Endothelial cell of umbilical vein (primary cell): ENCODE results near the gene SLC15A5. TPM values are rescaled to one million over a fixed set of nuclear protein-coding genes. Genes with fewer than 3 reads are reported as not detected.

Experiments
- BruUV-seq: library from RNA; stranded (reverse); fragments of 400-500 nt; replicated peaks from 2 replicates; lab custom pipeline; 2021; lab: Mats Ljungman, UMichigan
- CTCF ChIA-PET: fragments of 300-600, 350-600 bp; sonication (Branson Sonifier 250); formaldehyde crosslinking; loops from one replicate; lab custom pipeline; 2021; ENCODE audit warnings: antibody characterized with exemption, inconsistent platforms; lab: Charles Lee
- POLR2A ChIA-PET: fragments of 300-600, 350-600 bp; sonication (Branson Sonifier 250); formaldehyde crosslinking; loops from one replicate; lab custom pipeline; 2021; ENCODE audit warnings: antibody characterized with exemption, inconsistent platforms; lab: Charles Lee
- DNase-seq: peaks from one replicate; pipeline ENCODE4 v3.0.0-alpha.2; 2011; ENCODE audit warnings: low read depth, low spot score
- FAIRE-seq: peaks from 2 replicates; lab custom pipeline; 2011; peaks lifted over from hg19 to GRCh38; lab: Jason Lieb, UNC
- H2AFZ ChIP-seq: 2 replicates; pipeline ENCODE4 v1.6.0; 2012; ENCODE audit warnings: low read depth, low read length, control low read depth, inconsistent platforms
- H3K27ac ChIP-seq: 2 replicates; pipeline ENCODE4 v1.5.1; 2011; ENCODE audit warnings: low read depth, mild to moderate bottlenecking, control low read depth, low read length, moderate library complexity; ENCODE audit not compliant: insufficient read depth
- H3K27me3 ChIP-seq, 2 experiments: 2 replicates each; pipeline versions ENCODE4 v1.6.0 to v1.6.1; 2011; ENCODE audit warnings: low read length in 2 of 2, mixed read lengths in 1 of 2; ENCODE audit not compliant: control insufficient read depth in 2 of 2, insufficient read depth in 2 of 2
- H3K36me3 ChIP-seq, 2 experiments: 2 replicates in 1 of 2; 3 replicates in 1 of 2; pipeline ENCODE4 v1.5.1; 2011; ENCODE audit warnings: low read length in 2 of 2, mild to moderate bottlenecking in 1 of 2, moderate library complexity in 1 of 2; ENCODE audit not compliant: control insufficient read depth in 2 of 2, insufficient read depth in 2 of 2; ENCODE audit errors: extremely low read depth in 1 of 2
- H3K4me1 ChIP-seq: 3 replicates; pipeline ENCODE4 v1.5.1; 2011; ENCODE audit warnings: mild to moderate bottlenecking, low read length; ENCODE audit not compliant: control insufficient read depth, insufficient read depth; ENCODE audit errors: extremely low read depth
- H3K4me2 ChIP-seq: 2 replicates; pipeline ENCODE4 v1.6.1; 2011; ENCODE audit warnings: low read length, control low read depth, mixed read lengths; ENCODE audit not compliant: insufficient read depth
- H3K4me3 ChIP-seq, 3 experiments: fragments of 200-600 bp in 1 of 3; sonication (generic), shearing (Covaris generic) in 1 of 3; replicated peaks in 1 of 3; 2 replicates each; pipeline ENCODE4 v1.5.1; 2011 to 2016; ENCODE audit warnings: control low read depth in 3 of 3, low read length in 3 of 3, mild to moderate bottlenecking in 2 of 3, inconsistent platforms in 1 of 3, low read depth in 1 of 3, moderate library complexity in 1 of 3; ENCODE audit not compliant: insufficient read depth in 1 of 3
- H3K79me2 ChIP-seq: 2 replicates; pipeline ENCODE4 v1.6.0; 2012; ENCODE audit warnings: low read length, inconsistent platforms; ENCODE audit not compliant: control insufficient read depth, insufficient read depth
- H3K9ac ChIP-seq: replicated peaks from 2 replicates; pipeline ENCODE3; 2011; ENCODE audit warnings: low read length, control low read depth; ENCODE audit not compliant: insufficient read depth; ENCODE audit errors: extremely low read depth
- H3K9me1 ChIP-seq: replicated peaks from 3 replicates; pipeline ENCODE4 v1.6.0; 2011; ENCODE audit warnings: mild to moderate bottlenecking, low read length; ENCODE audit not compliant: control insufficient read depth, insufficient read depth; ENCODE audit errors: extremely low read depth
- H3K9me3 ChIP-seq: replicated peaks from 2 replicates; pipeline ENCODE4 v1.5.1; 2012; ENCODE audit warnings: low read length, inconsistent platforms; ENCODE audit not compliant: control insufficient read depth, insufficient read depth
- H4K20me1 ChIP-seq: replicated peaks from 2 replicates; pipeline ENCODE3; 2011; ENCODE audit warnings: mild to moderate bottlenecking, low read length; ENCODE audit not compliant: control insufficient read depth, insufficient read depth; ENCODE audit errors: extremely low read depth
- CTCF ChIP-seq, 2 donors: IDR thresholded peaks; 1 replicate in 1 of 2; 2 replicates in 1 of 2; pipeline ENCODE4 v1.5.1; 2011; ENCODE audit warnings: low read length in 2 of 2, mild to moderate bottlenecking in 2 of 2, moderate library complexity in 2 of 2, control low read depth in 1 of 2, inconsistent platforms in 1 of 2, low read depth in 1 of 2; ENCODE audit not compliant: insufficient read depth in 1 of 2; ENCODE audit errors: extremely low read depth in 1 of 2
- EZH2 ChIP-seq: IDR thresholded peaks from 2 replicates; pipeline ENCODE4 v1.6.1; 2012; ENCODE audit warnings: borderline replicate concordance, low read depth, mild to moderate bottlenecking, moderate library complexity, low read length, inconsistent platforms; ENCODE audit not compliant: severe bottlenecking
- FOS ChIP-seq: IDR thresholded peaks from 2 replicates; pipeline ENCODE4 v1.6.1; 2011; ENCODE audit warnings: mild to moderate bottlenecking, low read length, moderate library complexity, borderline replicate concordance; ENCODE audit not compliant: insufficient read depth
- GATA2 ChIP-seq: IDR thresholded peaks from 2 replicates; pipeline ENCODE4 v1.7.0; 2011; ENCODE audit warnings: low read depth, mild to moderate bottlenecking, moderate library complexity, mixed read lengths, low read length; ENCODE audit not compliant: insufficient read length, insufficient read depth
- JUN ChIP-seq: IDR thresholded peaks from 2 replicates; pipeline ENCODE4 v1.6.1; 2011; ENCODE audit warnings: borderline replicate concordance, low read depth; ENCODE audit not compliant: insufficient read length, insufficient read depth
- MAX ChIP-seq: IDR thresholded peaks from 2 replicates; pipeline ENCODE4 v1.6.1; 2011; ENCODE audit not compliant: insufficient read depth, insufficient read length
- MYC ChIP-seq: IDR thresholded peaks from one replicate; pipeline ENCODE4 v1.6.1; 2011; ENCODE audit warnings: mild to moderate bottlenecking, low read depth, low read length
- POLR2A ChIP-seq: IDR thresholded peaks from 2 replicates; pipeline ENCODE4 v1.6.1; 2012; ENCODE audit warnings: low read depth, mild to moderate bottlenecking, control low read depth, low read length
- POLR2AphosphoS5 ChIP-seq: IDR thresholded peaks from 2 replicates; pipeline ENCODE4 v1.6.1; 2012; ENCODE audit warnings: low read depth, mild to moderate bottlenecking, control low read depth, low read length, moderate library complexity; ENCODE audit not compliant: insufficient read depth
- dilution Hi-C: fragments of 300-500 bp; cut with MboI; formaldehyde crosslinking; loops from one replicate; pipeline ENCODE4 v1.15.0; 2019; ENCODE audit warnings: low sequenced_read_pairs; ENCODE audit not compliant: extremely low pct_ligation_motif_present
- intact Hi-C: fragments of 100-400 bp; cut with micrococcal nuclease; formaldehyde crosslinking; loops from one replicate; pipeline ENCODE4 v1.10.0; 2022
- polyA plus RNA-seq, 4 experiments: library from polyadenylated mRNA; depleted of rRNA in 3 of 4; stranded (reverse) in 3 of 4; unstranded in 1 of 4; fragments of >200 nt; gene quantifications; 2 replicates each; pipeline versions ENCODE4 v1.2.1 to v1.2.3, GENCODE V29; 2011 to 2012; ENCODE audit warnings: missing spikeins in 1 of 4
- total RNA-seq: library from RNA; stranded (reverse); gene quantifications from 2 replicates; pipeline ENCODE4 v1.2.3, GENCODE V29; 2021

SLC15A5 gene
- total and polyA plus RNA-seq, 2 donors (not counting 3 experiments of a cell fraction or from before 2014, with no cell fraction given), result not detected

DNA sequence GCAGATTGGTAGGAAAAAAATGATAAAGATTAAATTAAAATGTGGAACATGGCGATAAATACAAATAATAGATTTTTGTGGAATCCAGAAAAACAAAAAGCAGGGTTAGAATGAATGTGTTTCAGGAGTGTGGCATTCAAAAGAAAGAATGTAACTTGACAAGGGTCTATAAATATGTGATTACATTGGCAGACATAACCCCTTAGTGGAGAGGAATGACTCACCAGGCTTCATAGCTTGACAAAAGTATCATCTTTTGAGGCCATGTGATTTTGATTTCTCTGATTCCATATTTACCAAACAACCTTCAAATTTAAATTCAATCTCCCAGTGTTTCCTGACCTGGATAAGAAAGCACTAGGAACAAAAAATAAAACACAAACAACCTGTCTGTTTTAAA is 45.5 kb upstream of the SLC15A5 start:
- Histone ChIP-seq H3K27me3 (no peaks in the 10 kb centered on the region), H4K20me1 (no peaks in the 10 kb centered on the region), H3K9me3 (no peaks in the 10 kb centered on the region), H3K9me1 (no peaks in the 10 kb centered on the region), H3K9ac (no peak overlapping the region), H3K4me2 (no peak overlapping the region), H2AFZ (no peak overlapping the region), H3K4me1 (no peaks in the 10 kb centered on the region), H3K27ac (no peak overlapping the region), H3K36me3 (no peaks in the 10 kb centered on the region), H3K4me3 (no peak overlapping the region), H3K79me2 (no peaks in the 10 kb centered on the region)
- DNase-seq (no peak), FAIRE-seq (no peak)
- intact Hi-C loops (no loop called here), dilution Hi-C loops (no loop called here)
- BruUV-seq, result no TSS peak
- TF ChIP-seq POLR2A, result no peak
- no peak for TF ChIP-seq JUN
- TF ChIP-seq EZH2, result no peak
- TF ChIP-seq GATA2, result no peak
- no peak for TF ChIP-seq MYC
- no peak for TF ChIP-seq MAX
- TF ChIP-seq CTCF (IDR thresholded peaks at IDR 0.05; ENCODE audit: extremely low read depth in 1 of 2, insufficient read depth in 1 of 2, low read depth in 1 of 2, low read length in 2 of 2), result no peak
- TF ChIP-seq FOS, result no peak
- TF ChIP-seq POLR2AphosphoS5, result no peak
- ChIA-PET POLR2A (no interaction called here), CTCF (no interaction called here)
